NCI-H2081 (cell line): ENCODE measurements around the gene AK1.

Experiments
- DNase-seq, 2 experiments: peaks; one replicate each; lab custom pipeline; 2025; lab: John Stamatoyannopoulos, UW

AK1 gene

GRCh38 chr9:127867356-127868277 is 9.9 kb downstream of the AK1 start:
- DNase-seq = no peak

DNA sequence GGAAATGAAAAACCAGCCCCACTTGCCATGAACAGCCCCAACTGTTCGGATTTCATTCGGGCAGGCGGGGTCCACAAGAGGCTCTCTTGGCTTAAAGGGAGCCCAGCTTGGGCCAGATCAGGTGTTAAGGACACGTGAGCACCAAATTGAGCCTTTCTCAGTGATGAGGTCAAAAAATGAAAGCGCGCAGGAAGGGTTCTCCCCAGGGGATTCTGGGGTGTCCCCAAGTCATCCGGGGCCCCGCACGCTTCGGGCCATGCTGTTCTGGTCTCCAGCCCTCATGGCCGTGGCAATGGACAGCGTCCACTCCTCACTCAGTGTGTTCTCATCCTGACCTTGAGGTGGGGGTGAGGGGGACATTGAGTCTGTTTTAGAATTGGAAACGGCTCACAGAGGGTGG is 10.9 kb downstream of the AK1 start:
- no peak for DNase-seq

DNA sequence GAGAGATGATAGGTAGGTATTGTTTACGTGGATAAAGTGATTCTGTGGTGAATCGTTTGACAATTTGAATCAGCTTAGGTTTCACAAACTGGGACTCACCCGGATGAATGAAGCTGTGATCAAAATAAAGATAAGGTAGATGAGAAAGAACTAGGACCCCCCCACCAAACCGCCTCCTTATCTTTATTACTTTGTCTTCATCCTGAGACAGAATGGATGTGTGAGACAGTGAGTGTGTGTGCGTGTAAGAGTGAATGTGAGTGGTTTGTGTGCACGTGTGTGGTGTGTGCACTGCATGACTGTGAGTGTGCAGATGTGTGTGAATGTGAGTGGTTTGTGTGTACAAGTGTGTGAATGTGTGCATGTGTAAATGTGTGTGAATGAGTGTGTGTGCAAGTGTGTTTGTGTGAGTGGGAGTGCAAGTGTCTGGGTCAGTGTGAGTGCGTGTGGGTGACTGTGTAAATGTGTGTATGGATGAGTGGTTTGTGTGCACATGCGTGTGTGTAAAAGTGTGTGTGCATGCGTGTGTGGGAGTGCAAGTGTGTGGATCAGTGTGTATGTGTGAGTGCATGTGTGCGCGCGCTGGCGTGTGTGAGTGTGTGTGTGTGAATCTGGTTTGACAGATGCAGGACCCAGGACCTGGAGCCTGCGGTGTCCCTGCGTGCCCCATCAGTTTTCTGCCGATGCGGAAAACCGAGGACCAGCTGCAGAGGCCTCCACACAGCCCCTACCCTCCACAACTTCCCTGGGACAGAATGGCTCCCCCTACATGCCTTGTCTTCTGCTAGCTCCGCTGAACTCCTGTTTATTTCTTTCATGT is 11.6 kb downstream of the AK1 start:
- no peak for DNase-seq

DNA sequence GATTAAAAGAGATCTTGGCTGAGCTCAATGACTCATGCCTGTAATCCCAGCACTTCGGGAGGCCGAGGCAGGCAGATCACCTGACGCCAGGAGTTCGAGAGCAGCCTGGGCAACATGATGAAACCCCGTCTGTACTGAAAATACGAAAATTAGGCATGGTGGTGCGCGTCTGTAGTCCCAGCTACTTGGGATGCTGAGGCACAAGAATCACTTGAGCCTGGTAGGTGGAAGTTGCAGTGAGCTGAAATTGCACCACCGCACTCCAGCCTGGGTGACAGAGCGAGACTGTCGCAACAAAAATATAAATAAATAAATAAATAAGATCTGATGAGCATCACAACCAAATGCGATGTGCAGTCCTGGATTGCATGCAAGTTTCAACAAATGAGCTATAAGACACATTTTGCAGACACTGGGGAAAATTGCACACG is 14.3 kb downstream of the AK1 start:
- no peak for DNase-seq

GRCh38 chr9:127862075-127863011 is 15.1 kb downstream of the AK1 start:
- no peak for DNase-seq

DNA sequence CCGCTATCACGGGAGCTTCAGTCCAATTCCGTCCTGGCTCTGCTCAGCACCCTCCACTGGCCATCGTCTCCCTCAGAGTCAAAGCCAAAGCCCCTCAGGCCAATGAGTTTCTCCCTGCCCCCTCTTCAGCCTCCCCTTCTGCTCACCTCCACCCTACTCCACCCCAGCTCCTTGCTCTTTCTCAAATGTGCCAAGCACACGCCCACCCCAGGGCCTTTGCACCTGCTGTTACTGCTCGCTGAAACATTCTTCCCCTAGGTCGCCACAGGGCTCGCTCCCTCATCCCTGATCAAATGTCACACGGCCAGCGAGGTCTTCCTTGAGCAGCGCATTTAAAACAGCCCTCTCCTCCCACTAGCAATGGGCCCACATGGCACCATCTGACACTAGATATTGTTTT is 16.7 kb downstream of the AK1 start:
- no peak for DNase-seq

GRCh38 chr9:127860260-127860659 is 17.2 kb downstream of the AK1 start:
- no peak for DNase-seq

GRCh38 chr9:127858041-127858512 is 19.4 kb downstream of the AK1 start:
- peak; percentile 36 to 61 for DNase-seq

GRCh38 chr9:127857278-127857677 is 20.2 kb downstream of the AK1 start:
- DNase-seq = no peak

DNA sequence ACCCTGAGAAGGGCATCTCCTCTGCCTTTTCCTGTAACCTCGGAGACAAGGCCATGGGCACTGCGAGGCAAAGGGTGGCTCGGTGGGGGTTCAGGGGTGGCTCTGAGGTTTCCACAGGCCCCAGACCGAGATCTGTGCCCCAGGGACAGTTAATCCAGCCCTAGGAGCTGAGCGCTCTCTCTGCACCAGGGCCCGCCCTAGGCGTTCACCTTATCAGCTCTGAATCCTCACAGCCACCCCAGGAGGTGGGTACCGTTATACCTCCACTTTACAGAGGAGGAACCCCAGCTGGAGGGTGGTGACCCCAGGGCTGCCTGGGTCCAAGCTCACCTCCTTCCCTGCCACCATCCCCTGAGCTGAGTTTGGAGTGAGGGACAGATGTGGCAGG is 20.8 kb downstream of the AK1 start:
- no peak for DNase-seq

DNA sequence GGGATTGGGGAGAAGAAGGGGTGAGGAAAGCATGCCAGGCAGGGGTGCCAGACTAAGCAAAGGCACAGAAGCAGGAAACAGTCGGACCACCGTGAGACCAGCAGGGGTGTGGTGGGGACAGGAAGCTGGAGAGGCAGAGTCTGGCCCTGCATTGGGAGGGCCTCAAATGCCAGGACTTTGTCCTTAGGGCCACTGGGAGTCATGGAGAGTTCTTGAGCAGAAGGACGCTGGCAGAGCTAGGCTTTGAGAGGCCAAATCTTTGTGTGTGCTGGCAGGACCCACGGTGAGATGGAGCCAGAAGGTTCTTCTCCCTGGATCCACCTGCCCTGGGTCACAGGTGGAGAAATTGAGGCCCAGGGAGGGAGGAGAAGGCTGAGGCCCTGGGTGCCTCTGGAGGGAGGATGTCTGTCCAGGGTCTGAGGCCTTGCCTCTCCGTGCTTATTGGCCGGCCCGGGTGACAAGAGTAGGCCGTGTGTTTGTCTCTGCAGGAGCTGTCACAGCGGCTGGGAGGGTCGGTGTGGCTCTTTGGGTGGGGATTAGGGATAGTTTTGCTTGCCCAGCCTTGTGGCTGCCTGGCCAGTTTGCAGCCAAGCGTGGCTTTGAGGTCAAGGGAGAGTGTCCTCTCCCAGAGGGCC is 21.3 kb downstream of the AK1 start:
- no peak for DNase-seq

DNA sequence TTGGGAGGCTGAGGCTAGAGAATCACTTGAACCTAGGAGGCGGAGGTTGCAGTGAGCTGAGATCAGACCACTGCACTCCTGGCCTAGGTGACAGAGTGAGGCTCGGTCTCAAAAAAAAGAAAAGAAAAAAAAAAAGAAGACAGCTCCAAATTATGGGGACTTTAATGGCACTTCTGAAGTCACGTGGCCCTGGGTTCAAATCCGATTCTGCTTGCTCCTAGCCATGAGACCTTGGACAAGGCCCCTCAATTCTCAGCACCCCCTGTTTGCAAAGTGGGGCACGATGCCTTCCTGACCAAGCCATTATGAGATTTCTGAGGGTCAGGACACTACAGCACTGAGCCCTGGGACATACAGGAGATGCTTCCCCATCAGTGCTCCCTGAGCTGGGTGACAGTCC is 22.0 kb downstream of the AK1 start:
- no peak for DNase-seq

GRCh38 chr9:127854960-127855359 is 22.5 kb downstream of the AK1 start:
- no peak for DNase-seq

DNA sequence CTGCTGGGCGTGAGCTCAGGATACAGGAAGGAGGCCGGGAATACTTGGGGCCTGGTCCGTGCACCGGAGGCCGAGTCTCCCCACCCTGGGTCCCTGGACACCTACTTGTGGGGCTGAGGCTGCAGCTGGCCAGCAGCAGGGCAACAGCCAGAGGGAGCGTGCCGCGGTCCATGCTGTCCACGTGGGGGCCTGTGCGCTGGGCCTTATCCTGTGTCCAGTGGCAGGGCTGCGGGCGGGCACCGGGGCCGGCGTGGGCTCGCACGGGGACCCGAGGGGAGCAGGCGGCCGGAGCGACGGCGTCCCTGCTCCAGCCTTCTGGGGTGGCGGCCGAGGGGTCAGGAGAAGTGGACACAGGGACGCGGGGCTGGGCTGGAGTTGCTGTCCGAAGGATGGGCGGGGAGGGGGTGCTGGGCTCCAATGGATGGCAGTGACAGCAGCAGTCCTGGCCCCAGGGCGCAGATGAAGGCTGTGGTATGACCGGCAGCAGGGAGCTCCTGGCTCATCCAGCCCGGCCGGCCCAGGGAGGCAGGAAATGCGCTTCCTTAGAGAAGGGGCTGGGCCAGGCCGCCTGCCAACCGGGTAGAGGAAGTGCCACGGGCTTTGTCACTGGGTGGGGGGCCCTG is 23.2 kb downstream of the AK1 start, which contains the start of gene ENG:
Gene ENG, minus strand, starts transcription at position 475 of the 623 bp plus-strand sequence. Its CDS starts 303 bp downstream, at position 172.
- DNase-seq = peak in 1 of 2 experiments; percentile 24

DNA sequence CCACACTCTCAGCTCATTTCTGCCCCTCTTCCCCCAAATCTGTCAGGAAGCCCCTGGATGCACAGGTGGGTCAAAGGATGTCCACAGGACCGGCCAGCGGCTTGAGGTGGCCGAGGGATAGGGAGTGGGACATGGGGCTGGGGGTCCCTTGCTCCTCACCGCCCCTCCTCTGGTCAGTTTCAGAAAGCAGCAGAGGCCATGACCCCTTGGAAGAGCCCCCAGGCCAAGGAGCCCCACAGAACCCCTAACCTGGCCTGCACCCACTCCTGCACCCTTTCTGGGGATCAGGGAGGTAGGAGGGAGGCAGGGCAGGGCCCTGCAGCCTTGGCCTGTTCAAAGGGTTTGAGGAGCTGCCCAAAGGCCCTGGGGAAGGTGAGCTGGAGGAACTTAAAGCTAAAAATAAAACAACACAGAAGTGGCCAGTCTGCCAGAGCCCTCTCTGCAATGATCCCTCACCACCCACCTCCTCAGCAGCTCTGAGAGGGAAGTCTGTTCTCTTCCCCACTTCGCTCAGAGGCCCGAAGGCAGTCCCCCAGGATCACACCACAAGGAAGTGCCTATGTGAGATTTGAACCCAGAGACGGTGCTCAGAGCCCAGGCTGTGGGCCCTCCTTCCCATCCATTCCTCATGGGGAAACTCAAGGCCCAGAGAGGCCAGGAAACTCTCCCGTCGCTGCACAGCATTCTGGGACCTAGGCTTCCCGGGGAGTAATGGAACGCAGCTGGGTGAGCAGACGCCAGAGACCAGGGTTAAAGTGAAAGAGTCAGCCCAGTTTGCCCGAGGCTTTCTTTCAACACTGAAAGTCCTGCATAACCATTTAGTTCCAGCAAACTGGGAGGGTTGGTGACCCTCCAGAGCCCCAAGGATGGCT is 23.9 kb downstream of the AK1 start:
- no peak for DNase-seq

GRCh38 chr9:127852829-127853228 is 24.6 kb downstream of the AK1 start:
- DNase-seq = no peak

DNA sequence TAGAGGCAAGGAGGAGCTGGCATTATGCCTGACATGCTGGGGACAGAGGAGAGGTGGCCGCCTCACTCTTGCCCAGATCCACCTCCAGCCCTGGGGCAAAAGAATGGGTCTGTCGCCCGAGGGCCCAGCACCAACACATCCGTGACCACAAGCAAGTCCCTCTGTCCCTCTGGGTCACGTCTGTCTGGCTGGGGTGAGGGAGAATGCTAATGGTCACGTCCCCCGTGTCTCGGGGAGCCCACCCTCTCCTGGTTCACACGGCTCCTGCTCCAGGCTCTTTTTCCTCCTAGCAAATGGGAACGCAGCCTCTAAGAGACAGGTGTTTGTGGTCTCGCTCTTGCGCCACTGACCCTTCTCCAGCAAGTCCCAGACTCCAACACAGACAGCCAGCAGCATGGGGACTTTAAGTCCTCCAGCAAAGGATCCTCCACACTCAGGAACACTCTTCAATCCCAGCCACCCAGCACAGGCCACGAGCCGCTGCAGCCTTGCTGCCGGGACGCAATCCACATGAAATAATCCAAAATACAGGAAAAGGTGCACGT is 27.1 kb downstream of the AK1 start:
- DNase-seq = no peak

GRCh38 chr9:127848756-127849504 is 28.5 kb downstream of the AK1 start:
- DNase-seq = no peak
